ENCODE data around the gene ARSK. TPM values are rescaled to one million over a fixed set of nuclear protein-coding genes. Genes with fewer than 3 reads are reported as not detected.

The ARSK gene
- polyA plus RNA-seq, 1 of the 3 experiments (the other 2 are of a cell fraction) = 5.6 TPM

GRCh38 chr5:95537501-95537900, 17.4 kb upstream of the ARSK start (continued):
- no peak for TF ChIP-seq REST (IDR thresholded peaks at IDR 0.05; ENCODE audit: low read depth, low read length)
- TF ChIP-seq MEF2A (IDR thresholded peaks at IDR 0.05; ENCODE audit: borderline replicate concordance, low read depth) = no peak
- TF ChIP-seq RCOR1 (IDR thresholded peaks at IDR 0.05; ENCODE audit: low read length) = no peak
- no peak for TF ChIP-seq NRF1 (IDR thresholded peaks at IDR 0.05; ENCODE audit: low read depth, low read length)
- TF ChIP-seq TCF12 (IDR thresholded peaks at IDR 0.05) = no peak
- no peak for TF ChIP-seq ZBTB33 (IDR thresholded peaks at IDR 0.05; ENCODE audit: borderline replicate concordance, low read depth)

GRCh38 chr5:95543017-95543705, 11.7 kb upstream of the ARSK start:
- Histone ChIP-seq H3K9ac (no peak overlapping the region), H3K4me1 (ENCODE audit: control insufficient read depth in 1 of 2, insufficient read depth in 2 of 2, low read depth in 1 of 2, low read length in 1 of 2) (no peaks in the 10 kb centered on the region; a peak in 2 of 4 replicates), H3K27ac (ENCODE audit: low read depth in 2 of 2, low read length in 1 of 2) (no peak overlapping the region; a peak in 1 of 4 replicates), H4K20me1 (ENCODE audit: insufficient read depth) (no peaks in the 10 kb centered on the region), H3K79me2 (ENCODE audit: insufficient read depth) (peaks cover 12% of the 10 kb centered on the region; the same call in 1 of the 2 replicates), H3K27me3 (ENCODE audit: insufficient read depth) (no peaks in the 10 kb centered on the region), H3K36me3 (replicated peaks in 1 of 2; ENCODE audit: control insufficient read depth in 1 of 2, insufficient read depth in 2 of 2, low read length in 1 of 2) (peaks cover 71 to 79% of the 10 kb centered on the region in 2 experiments), H3F3A (replicated peaks; ENCODE audit: insufficient read depth) (peaks cover 4% of the 10 kb centered on the region), H3K9me3 (no peaks in the 10 kb centered on the region), H2AFZ (ENCODE audit: low read depth) (no peak overlapping the region), H3K4me3 (ENCODE audit: low read depth in 2 of 2, low read length in 1 of 2) (no peak overlapping the region), H3K9me2 (no peaks in the 10 kb centered on the region), H3K4me2 (no peak overlapping the region)
- POLR2A ChIA-PET = no interaction called here
- DNase-seq = no peak
- TF ChIP-seq CTCF (IDR thresholded peaks at IDR 0.05) = no peak
- CTCF ChIA-PET = no interaction called here
- WGBS (ENCODE audit: low lambda C conversion rate) = 78% methylated on average over 3 of the region's 3 CpGs

Data from SK-N-SH (cell line).